SU-DHL-6 (cell line): ENCODE data around the gene MIB2.

Experiments
- H2AFZ ChIP-seq: fragments of 200-600 bp; sonication (generic); 2 replicates; pipeline ENCODE4 v1.6.1; 2014; ENCODE audit warnings: low read depth, mild to moderate bottlenecking, moderate library complexity, mixed read lengths, antibody characterized with exemption, low read length; ENCODE audit not compliant: severe bottlenecking
- H3F3A ChIP-seq: fragments of 200-600 bp; shearing (Covaris generic); 2 replicates; pipeline ENCODE4 v1.6.0; 2016; ENCODE audit warnings: antibody characterized with exemption, mild to moderate bottlenecking; ENCODE audit not compliant: insufficient read depth
- H3K27ac ChIP-seq: fragments of 200-600 bp; sonication (generic); 2 replicates; pipeline ENCODE4 v1.5.1; 2016; ENCODE audit warnings: low read depth, mild to moderate bottlenecking, low read length, moderate library complexity, mixed read lengths
- H3K27me3 ChIP-seq: fragments of 200-600 bp; sonication (generic), shearing (Covaris generic); 2 replicates; pipeline ENCODE4 v1.6.0; 2014; ENCODE audit warnings: mild to moderate bottlenecking, low read length
- H3K36me3 ChIP-seq: fragments of 200-600 bp; sonication (generic); 2 replicates; pipeline ENCODE4 v1.6.1; 2014; ENCODE audit warnings: mild to moderate bottlenecking, low read length, mixed read lengths
- H3K4me2 ChIP-seq: fragments of 300-600, 200-600 bp; shearing (Covaris generic), sonication (generic); 2 replicates; pipeline ENCODE4 v1.6.0; 2014; ENCODE audit warnings: low read length, low read depth, mild to moderate bottlenecking; ENCODE audit not compliant: poor library complexity, severe bottlenecking
- H3K4me3 ChIP-seq: fragments of 200-600 bp; sonication (generic); 2 replicates; pipeline ENCODE4 v1.5.1; 2014; ENCODE audit warnings: antibody characterized with exemption, low read length, mild to moderate bottlenecking, mixed read lengths; ENCODE audit not compliant: insufficient read depth, poor library complexity, severe bottlenecking
- H3K79me2 ChIP-seq: fragments of 200-600 bp; sonication (generic); 2 replicates; pipeline ENCODE4 v1.6.1; 2014; ENCODE audit warnings: mild to moderate bottlenecking, low read length, moderate library complexity; ENCODE audit not compliant: insufficient read depth
- H3K9ac ChIP-seq: fragments of 200-600 bp; sonication (generic); 2 replicates; pipeline ENCODE4 v1.7.0; 2014; ENCODE audit warnings: mild to moderate bottlenecking, low read length
- H3K9me2 ChIP-seq: fragments of 200-600 bp; sonication (generic); replicated peaks from 2 replicates; pipeline ENCODE4 v1.6.1; 2014; ENCODE audit warnings: low read length; ENCODE audit not compliant: insufficient read depth
- H3K9me3 ChIP-seq: fragments of 200-600 bp; sonication (generic); 2 replicates; pipeline ENCODE4 v1.6.1; 2014; ENCODE audit warnings: low read length, mixed read lengths; ENCODE audit not compliant: insufficient read depth
- H4K20me1 ChIP-seq: fragments of 200-600 bp; sonication (generic); 2 replicates; pipeline ENCODE4 v1.6.1; 2014; ENCODE audit warnings: low read depth, mild to moderate bottlenecking, antibody characterized with exemption, low read length, moderate library complexity, mixed read lengths
- EZH2phosphoT487 ChIP-seq: fragments of 200-600 bp; sonication (generic), shearing (Covaris generic); conservative IDR thresholded peaks from 2 replicates; pipeline ENCODE4 v1.6.1; 2018; ENCODE audit warnings: mild to moderate bottlenecking, antibody characterized with exemption, low read length, moderate library complexity, mixed read lengths
- TF ChIP-seq, protein P1 (sequence below): fragments of 200-600 bp; sonication (generic); IDR thresholded peaks from one replicate; pipeline ENCODE4 v1.5.1; 2017; ENCODE audit warnings: antibody characterized with exemption, mild to moderate bottlenecking, low read length, moderate library complexity; ENCODE audit not compliant: insufficient read depth, poor library complexity, severe bottlenecking

MIB2 gene

GRCh38 chr1:1583347-1584010 is 31.8 kb upstream of the MIB2 start:
- H3K79me2 ChIP-seq: no peaks in the 10 kb centered on the region
- H4K20me1 ChIP-seq: no peaks in the 10 kb centered on the region
- no peak overlapping the region for H2AFZ ChIP-seq
- H3K9me3 ChIP-seq: no peaks in the 10 kb centered on the region
- H3K36me3 ChIP-seq: no peaks in the 10 kb centered on the region
- H3K27me3 ChIP-seq: no peaks in the 10 kb centered on the region
- no peak overlapping the region for H3K4me3 ChIP-seq
- no peak overlapping the region for H3K9ac ChIP-seq
- H3K9me2 ChIP-seq: no peaks in the 10 kb centered on the region
- no peak for TF ChIP-seq EZH2phosphoT487
- TF ChIP-seq, protein P1, sequence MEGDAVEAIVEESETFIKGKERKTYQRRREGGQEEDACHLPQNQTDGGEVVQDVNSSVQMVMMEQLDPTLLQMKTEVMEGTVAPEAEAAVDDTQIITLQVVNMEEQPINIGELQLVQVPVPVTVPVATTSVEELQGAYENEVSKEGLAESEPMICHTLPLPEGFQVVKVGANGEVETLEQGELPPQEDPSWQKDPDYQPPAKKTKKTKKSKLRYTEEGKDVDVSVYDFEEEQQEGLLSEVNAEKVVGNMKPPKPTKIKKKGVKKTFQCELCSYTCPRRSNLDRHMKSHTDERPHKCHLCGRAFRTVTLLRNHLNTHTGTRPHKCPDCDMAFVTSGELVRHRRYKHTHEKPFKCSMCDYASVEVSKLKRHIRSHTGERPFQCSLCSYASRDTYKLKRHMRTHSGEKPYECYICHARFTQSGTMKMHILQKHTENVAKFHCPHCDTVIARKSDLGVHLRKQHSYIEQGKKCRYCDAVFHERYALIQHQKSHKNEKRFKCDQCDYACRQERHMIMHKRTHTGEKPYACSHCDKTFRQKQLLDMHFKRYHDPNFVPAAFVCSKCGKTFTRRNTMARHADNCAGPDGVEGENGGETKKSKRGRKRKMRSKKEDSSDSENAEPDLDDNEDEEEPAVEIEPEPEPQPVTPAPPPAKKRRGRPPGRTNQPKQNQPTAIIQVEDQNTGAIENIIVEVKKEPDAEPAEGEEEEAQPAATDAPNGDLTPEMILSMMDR: no peak
- H3K27ac ChIP-seq: no peak overlapping the region
- no peaks in the 10 kb centered on the region for H3F3A ChIP-seq
- no peak overlapping the region for H3K4me2 ChIP-seq

- Histone ChIP-seq H4K20me1 (no peaks in the 10 kb centered on the region), H3K4me2 (no peak overlapping the region), H3K9me3 (no peaks in the 10 kb centered on the region), H3K9ac (no peak overlapping the region), H3K27me3 (no peaks in the 10 kb centered on the region), H3K79me2 (no peaks in the 10 kb centered on the region), H3K27ac (no peak overlapping the region), H3F3A (no peaks in the 10 kb centered on the region), H3K4me3 (no peak overlapping the region), H2AFZ (no peak overlapping the region), H3K36me3 (no peaks in the 10 kb centered on the region), H3K9me2 (no peaks in the 10 kb centered on the region)
- no peak for TF ChIP-seq EZH2phosphoT487
- TF ChIP-seq, protein P1: no peak
These were observed 23.8 kb upstream of the MIB2 start for GRCh38 chr1:1591452-1591851.

DNA sequence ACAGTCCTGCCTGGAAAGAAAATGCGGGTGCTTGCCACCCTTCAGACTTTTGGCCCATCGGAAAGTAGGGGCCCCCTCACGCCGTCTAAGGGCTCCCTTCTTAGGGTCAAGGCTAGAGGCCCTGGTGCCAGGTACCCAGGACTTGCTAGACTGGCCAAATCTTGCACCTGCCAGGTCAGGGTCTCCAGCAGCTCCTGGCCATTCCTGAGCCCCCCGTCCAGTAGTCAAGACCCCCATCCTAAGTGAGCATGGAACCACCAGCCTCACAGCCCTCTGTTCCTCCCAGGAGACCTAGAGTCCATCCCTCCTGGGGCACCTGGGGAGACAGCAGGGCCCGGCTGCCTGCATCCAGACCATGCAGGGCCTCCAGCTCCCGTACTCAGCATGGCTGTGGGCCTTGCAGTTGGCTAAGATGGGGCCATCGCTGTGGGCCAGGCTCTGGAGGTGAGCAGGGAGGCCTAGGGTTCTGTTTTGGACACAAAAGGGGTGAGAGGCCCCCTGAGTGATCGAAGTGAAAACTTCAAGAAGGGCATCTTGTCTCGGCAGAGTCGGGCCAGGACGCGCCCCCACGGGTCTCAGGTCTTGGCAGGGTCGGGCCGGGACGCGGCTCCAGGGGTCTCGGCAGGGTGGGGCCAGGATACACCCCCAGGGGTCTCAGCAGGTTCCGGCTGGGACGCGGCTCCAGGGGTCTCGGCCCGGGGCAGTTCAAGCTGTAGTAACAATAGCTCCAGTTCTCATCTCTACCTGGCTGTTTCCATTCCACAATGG is 21.3 kb upstream of the MIB2 start:
- H3K27me3 ChIP-seq: no peaks in the 10 kb centered on the region
- TF ChIP-seq, protein P1: no peak
- no peak for TF ChIP-seq EZH2phosphoT487
- H3K79me2 ChIP-seq: no peaks in the 10 kb centered on the region
- H3K4me2 ChIP-seq: no peak overlapping the region
- no peaks in the 10 kb centered on the region for H3K9me3 ChIP-seq
- no peaks in the 10 kb centered on the region for H3F3A ChIP-seq
- no peaks in the 10 kb centered on the region for H3K9me2 ChIP-seq
- no peaks in the 10 kb centered on the region for H3K36me3 ChIP-seq
- H3K9ac ChIP-seq: no peak overlapping the region
- no peak overlapping the region for H3K27ac ChIP-seq
- no peak overlapping the region for H2AFZ ChIP-seq
- no peak overlapping the region for H3K4me3 ChIP-seq
- H4K20me1 ChIP-seq: no peaks in the 10 kb centered on the region
